Endothelial cell of umbilical vein (primary cell): ENCODE measurements around the gene SETD2. TPM values are rescaled to one million over a fixed set of nuclear protein-coding genes. Genes with fewer than 3 reads are reported as not detected.

Experiments
- BruUV-seq: library from RNA; stranded (reverse); fragments of 400-500 nt; replicated peaks from 2 replicates; lab custom pipeline; 2021; lab: Mats Ljungman, UMichigan
- CTCF ChIA-PET: fragments of 300-600, 350-600 bp; sonication (Branson Sonifier 250); formaldehyde crosslinking; loops from one replicate; lab custom pipeline; 2021; ENCODE audit warnings: antibody characterized with exemption, inconsistent platforms; lab: Charles Lee
- POLR2A ChIA-PET: fragments of 300-600, 350-600 bp; sonication (Branson Sonifier 250); formaldehyde crosslinking; loops from one replicate; lab custom pipeline; 2021; ENCODE audit warnings: antibody characterized with exemption, inconsistent platforms; lab: Charles Lee
- DNase-seq: peaks from one replicate; pipeline ENCODE4 v3.0.0-alpha.2; 2011; ENCODE audit warnings: low read depth, low spot score
- FAIRE-seq: peaks from 2 replicates; lab custom pipeline; 2011; peaks lifted over from hg19 to GRCh38; lab: Jason Lieb, UNC
- H2AFZ ChIP-seq: 2 replicates; pipeline ENCODE4 v1.6.0; 2012; ENCODE audit warnings: low read depth, low read length, control low read depth, inconsistent platforms
- H3K27ac ChIP-seq: 2 replicates; pipeline ENCODE4 v1.5.1; 2011; ENCODE audit warnings: low read depth, mild to moderate bottlenecking, control low read depth, low read length, moderate library complexity; ENCODE audit not compliant: insufficient read depth
- H3K27me3 ChIP-seq, 2 experiments: 2 replicates each; pipeline versions ENCODE4 v1.6.0 to v1.6.1; 2011; ENCODE audit warnings: low read length in 2 of 2, mixed read lengths in 1 of 2; ENCODE audit not compliant: control insufficient read depth in 2 of 2, insufficient read depth in 2 of 2
- H3K36me3 ChIP-seq, 2 experiments: 2 replicates in 1 of 2; 3 replicates in 1 of 2; pipeline ENCODE4 v1.5.1; 2011; ENCODE audit warnings: low read length in 2 of 2, mild to moderate bottlenecking in 1 of 2, moderate library complexity in 1 of 2; ENCODE audit not compliant: control insufficient read depth in 2 of 2, insufficient read depth in 2 of 2; ENCODE audit errors: extremely low read depth in 1 of 2
- H3K4me1 ChIP-seq: 3 replicates; pipeline ENCODE4 v1.5.1; 2011; ENCODE audit warnings: mild to moderate bottlenecking, low read length; ENCODE audit not compliant: control insufficient read depth, insufficient read depth; ENCODE audit errors: extremely low read depth
- H3K4me2 ChIP-seq: 2 replicates; pipeline ENCODE4 v1.6.1; 2011; ENCODE audit warnings: low read length, control low read depth, mixed read lengths; ENCODE audit not compliant: insufficient read depth
- H3K4me3 ChIP-seq, 3 experiments: fragments of 200-600 bp in 1 of 3; sonication (generic), shearing (Covaris generic) in 1 of 3; replicated peaks in 1 of 3; 2 replicates each; pipeline ENCODE4 v1.5.1; 2011 to 2016; ENCODE audit warnings: control low read depth in 3 of 3, low read length in 3 of 3, mild to moderate bottlenecking in 2 of 3, inconsistent platforms in 1 of 3, low read depth in 1 of 3, moderate library complexity in 1 of 3; ENCODE audit not compliant: insufficient read depth in 1 of 3
- H3K79me2 ChIP-seq: 2 replicates; pipeline ENCODE4 v1.6.0; 2012; ENCODE audit warnings: low read length, inconsistent platforms; ENCODE audit not compliant: control insufficient read depth, insufficient read depth
- H3K9ac ChIP-seq: replicated peaks from 2 replicates; pipeline ENCODE3; 2011; ENCODE audit warnings: low read length, control low read depth; ENCODE audit not compliant: insufficient read depth; ENCODE audit errors: extremely low read depth
- H3K9me1 ChIP-seq: replicated peaks from 3 replicates; pipeline ENCODE4 v1.6.0; 2011; ENCODE audit warnings: mild to moderate bottlenecking, low read length; ENCODE audit not compliant: control insufficient read depth, insufficient read depth; ENCODE audit errors: extremely low read depth
- H3K9me3 ChIP-seq: replicated peaks from 2 replicates; pipeline ENCODE4 v1.5.1; 2012; ENCODE audit warnings: low read length, inconsistent platforms; ENCODE audit not compliant: control insufficient read depth, insufficient read depth
- H4K20me1 ChIP-seq: replicated peaks from 2 replicates; pipeline ENCODE3; 2011; ENCODE audit warnings: mild to moderate bottlenecking, low read length; ENCODE audit not compliant: control insufficient read depth, insufficient read depth; ENCODE audit errors: extremely low read depth
- CTCF ChIP-seq, 2 donors: IDR thresholded peaks; 1 replicate in 1 of 2; 2 replicates in 1 of 2; pipeline ENCODE4 v1.5.1; 2011; ENCODE audit warnings: low read length in 2 of 2, mild to moderate bottlenecking in 2 of 2, moderate library complexity in 2 of 2, control low read depth in 1 of 2, inconsistent platforms in 1 of 2, low read depth in 1 of 2; ENCODE audit not compliant: insufficient read depth in 1 of 2; ENCODE audit errors: extremely low read depth in 1 of 2
- EZH2 ChIP-seq: IDR thresholded peaks from 2 replicates; pipeline ENCODE4 v1.6.1; 2012; ENCODE audit warnings: borderline replicate concordance, low read depth, mild to moderate bottlenecking, moderate library complexity, low read length, inconsistent platforms; ENCODE audit not compliant: severe bottlenecking
- FOS ChIP-seq: IDR thresholded peaks from 2 replicates; pipeline ENCODE4 v1.6.1; 2011; ENCODE audit warnings: mild to moderate bottlenecking, low read length, moderate library complexity, borderline replicate concordance; ENCODE audit not compliant: insufficient read depth
- GATA2 ChIP-seq: IDR thresholded peaks from 2 replicates; pipeline ENCODE4 v1.7.0; 2011; ENCODE audit warnings: low read depth, mild to moderate bottlenecking, moderate library complexity, mixed read lengths, low read length; ENCODE audit not compliant: insufficient read length, insufficient read depth
- JUN ChIP-seq: IDR thresholded peaks from 2 replicates; pipeline ENCODE4 v1.6.1; 2011; ENCODE audit warnings: borderline replicate concordance, low read depth; ENCODE audit not compliant: insufficient read length, insufficient read depth
- MAX ChIP-seq: IDR thresholded peaks from 2 replicates; pipeline ENCODE4 v1.6.1; 2011; ENCODE audit not compliant: insufficient read depth, insufficient read length
- MYC ChIP-seq: IDR thresholded peaks from one replicate; pipeline ENCODE4 v1.6.1; 2011; ENCODE audit warnings: mild to moderate bottlenecking, low read depth, low read length
- POLR2A ChIP-seq: IDR thresholded peaks from 2 replicates; pipeline ENCODE4 v1.6.1; 2012; ENCODE audit warnings: low read depth, mild to moderate bottlenecking, control low read depth, low read length
- POLR2AphosphoS5 ChIP-seq: IDR thresholded peaks from 2 replicates; pipeline ENCODE4 v1.6.1; 2012; ENCODE audit warnings: low read depth, mild to moderate bottlenecking, control low read depth, low read length, moderate library complexity; ENCODE audit not compliant: insufficient read depth
- dilution Hi-C: fragments of 300-500 bp; cut with MboI; formaldehyde crosslinking; loops from one replicate; pipeline ENCODE4 v1.15.0; 2019; ENCODE audit warnings: low sequenced_read_pairs; ENCODE audit not compliant: extremely low pct_ligation_motif_present
- intact Hi-C: fragments of 100-400 bp; cut with micrococcal nuclease; formaldehyde crosslinking; loops from one replicate; pipeline ENCODE4 v1.10.0; 2022
- polyA plus RNA-seq, 4 experiments: library from polyadenylated mRNA; depleted of rRNA in 3 of 4; stranded (reverse) in 3 of 4; unstranded in 1 of 4; fragments of >200 nt; gene quantifications; 2 replicates each; pipeline versions ENCODE4 v1.2.1 to v1.2.3, GENCODE V29; 2011 to 2012; ENCODE audit warnings: missing spikeins in 1 of 4
- total RNA-seq: library from RNA; stranded (reverse); gene quantifications from 2 replicates; pipeline ENCODE4 v1.2.3, GENCODE V29; 2021

The SETD2 gene
- total and polyA plus RNA-seq, 2 donors (not counting 3 experiments of a cell fraction or from before 2014, with no cell fraction given): 13.7 to 41.4 TPM

GRCh38 chr3:46995901-46996562 lies 167.9 kb downstream of the SETD2 start:
- DNase-seq (no peak), FAIRE-seq (no peak)
- Histone ChIP-seq H3K4me3 (no peak overlapping the region), H4K20me1 (no peaks in the 10 kb centered on the region), H3K4me1 (no peaks in the 10 kb centered on the region), H3K9ac (no peak overlapping the region), H3K27ac (no peak overlapping the region), H3K9me1 (no peaks in the 10 kb centered on the region), H3K4me2 (no peak overlapping the region), H3K79me2 (no peaks in the 10 kb centered on the region), H3K36me3 (peaks cover 0 to 21% of the 10 kb centered on the region in 2 experiments), H3K27me3 (no peaks in the 10 kb centered on the region), H2AFZ (no peak overlapping the region), H3K9me3 (no peaks in the 10 kb centered on the region)
- intact Hi-C loops: loop anchor here (10.0 kb wide), 1 partner anchor 291 kb away; the partner anchor contains the start of gene TMIE
- TSS peak; percentile 11 for BruUV-seq
- TF ChIP-seq GATA2 (no peak), CTCF (IDR thresholded peaks at IDR 0.05; ENCODE audit: extremely low read depth in 1 of 2, insufficient read depth in 1 of 2, low read depth in 1 of 2, low read length in 2 of 2) (no peak), MAX (no peak), JUN (no peak), POLR2AphosphoS5 (no peak), EZH2 (no peak), FOS (no peak), POLR2A (no peak), MYC (no peak)
- ChIA-PET POLR2A (no interaction called here), CTCF (interaction anchor here (4.8 kb wide), 1 partner anchor 73 kb away, joined by 50 read pairs; no protein-coding TSS in a partner anchor)
- dilution Hi-C loops: no loop called here
